ENCODE measurements around the gene EEF1A2.

The EEF1A2 gene

GRCh38 chr20:63445075-63445734 is 53.7 kb downstream of the EEF1A2 start (continued):
- TF ChIP-seq ISL1 (CRISPR knock-in tag; IDR thresholded peaks at IDR 0.05) (no peak), GLIS3 (CRISPR knock-in tag; IDR thresholded peaks at IDR 0.05) (no peak)

- TF ChIP-seq ZNF8 (CRISPR knock-in tag; IDR thresholded peaks at IDR 0.05), result no peak
- no peak for TF ChIP-seq ZNF565 (CRISPR knock-in tag; conservative IDR thresholded peaks at IDR 0.05; ENCODE audit: low read depth)
- no peak for TF ChIP-seq SNAI2 (CRISPR knock-in tag; IDR thresholded peaks at IDR 0.05)
- no peak for TF ChIP-seq ZFP3 (CRISPR knock-in tag; IDR thresholded peaks at IDR 0.05)
- no peak for TF ChIP-seq TSHZ2 (CRISPR knock-in tag; IDR thresholded peaks at IDR 0.05)
- ATAC-seq, result no peak
Measured at GRCh38 chr20:63444548-63444947, 54.3 kb downstream of the EEF1A2 start.

- no peak for ATAC-seq
- TF ChIP-seq ZFP30 (CRISPR knock-in tag; IDR thresholded peaks at IDR 0.05) (no peak), CSRNP3 (CRISPR knock-in tag; IDR thresholded peaks at IDR 0.05) (no peak), GLIS3 (CRISPR knock-in tag; IDR thresholded peaks at IDR 0.05) (no peak), ARNTL (CRISPR knock-in tag; IDR thresholded peaks at IDR 0.05; ENCODE audit: borderline replicate concordance, low read depth) (no peak), OSR1 (CRISPR knock-in tag; IDR thresholded peaks at IDR 0.05) (no peak), ZNF70 (CRISPR knock-in tag; IDR thresholded peaks at IDR 0.05) (no peak), CREB5 (CRISPR knock-in tag; IDR thresholded peaks at IDR 0.05; ENCODE audit: low read depth) (no peak), ZC3H10 (CRISPR knock-in tag; IDR thresholded peaks at IDR 0.05) (no peak), PPARA (CRISPR knock-in tag; IDR thresholded peaks at IDR 0.05; ENCODE audit: borderline replicate concordance) (no peak), BACH2 (CRISPR knock-in tag; IDR thresholded peaks at IDR 0.05; ENCODE audit: borderline replicate concordance) (no peak), ZFP3 (CRISPR knock-in tag; IDR thresholded peaks at IDR 0.05) (no peak), CSDC2 (CRISPR knock-in tag; IDR thresholded peaks at IDR 0.05) (no peak), POU6F1 (CRISPR knock-in tag; IDR thresholded peaks at IDR 0.05; ENCODE audit: borderline replicate concordance, low read depth) (no peak), ESRRG (CRISPR knock-in tag; IDR thresholded peaks at IDR 0.05) (no peak)
Measured at GRCh38 chr20:63443606-63444395, 55.1 kb downstream of the EEF1A2 start.

GRCh38 chr20:63442100-63442493 is 56.8 kb downstream of the EEF1A2 start:
- peak; percentile 47; the same call in 1 of the 3 replicates for ATAC-seq
- TF ChIP-seq ARNTL (CRISPR knock-in tag; IDR thresholded peaks at IDR 0.05; ENCODE audit: borderline replicate concordance, low read depth) (no peak), TOX (CRISPR knock-in tag; IDR thresholded peaks at IDR 0.05; ENCODE audit: borderline replicate concordance) (no peak), ZC3H10 (CRISPR knock-in tag; IDR thresholded peaks at IDR 0.05) (no peak), PATZ1 (CRISPR knock-in tag; IDR thresholded peaks at IDR 0.05; ENCODE audit: borderline replicate concordance) (no peak), ZFP3 (CRISPR knock-in tag; IDR thresholded peaks at IDR 0.05) (no peak), BACH2 (CRISPR knock-in tag; IDR thresholded peaks at IDR 0.05; ENCODE audit: borderline replicate concordance) (no peak), ESRRG (CRISPR knock-in tag; IDR thresholded peaks at IDR 0.05) (no peak), ZNF565 (CRISPR knock-in tag; conservative IDR thresholded peaks at IDR 0.05; ENCODE audit: low read depth) (no peak), CREB5 (CRISPR knock-in tag; IDR thresholded peaks at IDR 0.05; ENCODE audit: low read depth) (no peak), CSDC2 (CRISPR knock-in tag; IDR thresholded peaks at IDR 0.05) (no peak), ISL1 (CRISPR knock-in tag; IDR thresholded peaks at IDR 0.05) (no peak)

Measured in SK-N-SH treated with all-trans-retinoic acid at 6 μM for 48 hours (cell line).